Mammary epithelial cell (primary cell): ENCODE measurements around the gene PPP1R15A.
"Not testable (repeated sequence)": the region's sequence is repeated elsewhere in the genome, so short reads cannot be mapped to it uniquely, and the experiment has no call there.

Source experiments
- EZH2 ChIP-seq: IDR thresholded peaks from 2 replicates; pipeline ENCODE4 v1.6.1; 2012; ENCODE audit warnings: low read length, inconsistent platforms, borderline replicate concordance
- TF ChIP-seq, protein P1 (sequence below), 2 donors: IDR thresholded peaks in 1 of 2; conservative IDR thresholded peaks in 1 of 2; 2 replicates each; pipeline ENCODE4 v1.5.1; 2011 to 2012; ENCODE audit warnings: inconsistent platforms in 2 of 2, low read length in 2 of 2, mild to moderate bottlenecking in 2 of 2, control low read depth in 1 of 2, low read depth in 1 of 2; ENCODE audit not compliant: insufficient read depth in 1 of 2; ENCODE audit errors: extremely low read depth in 1 of 2

DNA sequence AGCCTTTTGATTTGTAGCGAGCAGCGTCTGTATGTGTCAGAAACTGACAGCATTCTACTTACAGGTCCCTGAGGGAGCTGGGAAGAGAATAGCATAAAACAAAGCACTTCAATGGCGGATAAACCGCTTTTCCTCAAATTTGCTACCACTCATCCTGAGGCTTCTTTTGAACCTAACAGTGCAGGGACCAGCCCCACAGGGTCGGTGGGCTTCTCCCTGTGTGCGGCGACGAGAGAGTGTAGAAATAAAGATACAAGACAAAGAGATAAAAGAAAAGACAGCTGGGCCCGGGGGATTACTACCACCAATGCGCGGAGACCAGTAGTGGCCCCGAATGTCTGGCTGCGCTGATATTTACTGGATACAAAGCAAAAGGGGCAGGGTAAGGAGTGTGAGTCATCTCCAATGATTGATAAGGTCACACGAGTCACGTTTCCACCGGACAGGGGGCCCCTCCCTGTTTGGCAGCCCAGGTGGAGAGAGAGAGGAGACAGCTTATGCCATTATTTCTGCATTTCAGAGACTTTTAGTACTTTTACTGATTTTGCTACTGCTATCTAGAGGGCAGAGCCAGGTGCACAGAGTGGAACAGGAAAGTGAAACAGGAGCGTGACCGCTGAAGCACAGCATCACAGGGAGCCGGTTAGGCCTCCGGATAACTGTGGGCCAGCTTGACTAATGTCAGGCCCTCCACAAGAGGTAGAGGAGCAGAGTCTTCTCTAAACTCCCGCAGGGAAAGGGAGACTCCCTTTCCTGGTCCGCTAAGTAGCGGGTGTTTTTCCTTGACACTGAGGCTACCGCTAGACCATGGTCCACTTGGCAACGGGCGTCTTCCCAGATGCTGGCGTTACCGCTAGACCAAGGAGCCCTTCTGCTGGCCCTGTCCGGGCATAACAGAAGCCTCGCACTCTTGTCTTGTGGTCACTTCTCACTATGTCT is 4.1 kb downstream of the PPP1R15A start:
- TF ChIP-seq, protein P1, sequence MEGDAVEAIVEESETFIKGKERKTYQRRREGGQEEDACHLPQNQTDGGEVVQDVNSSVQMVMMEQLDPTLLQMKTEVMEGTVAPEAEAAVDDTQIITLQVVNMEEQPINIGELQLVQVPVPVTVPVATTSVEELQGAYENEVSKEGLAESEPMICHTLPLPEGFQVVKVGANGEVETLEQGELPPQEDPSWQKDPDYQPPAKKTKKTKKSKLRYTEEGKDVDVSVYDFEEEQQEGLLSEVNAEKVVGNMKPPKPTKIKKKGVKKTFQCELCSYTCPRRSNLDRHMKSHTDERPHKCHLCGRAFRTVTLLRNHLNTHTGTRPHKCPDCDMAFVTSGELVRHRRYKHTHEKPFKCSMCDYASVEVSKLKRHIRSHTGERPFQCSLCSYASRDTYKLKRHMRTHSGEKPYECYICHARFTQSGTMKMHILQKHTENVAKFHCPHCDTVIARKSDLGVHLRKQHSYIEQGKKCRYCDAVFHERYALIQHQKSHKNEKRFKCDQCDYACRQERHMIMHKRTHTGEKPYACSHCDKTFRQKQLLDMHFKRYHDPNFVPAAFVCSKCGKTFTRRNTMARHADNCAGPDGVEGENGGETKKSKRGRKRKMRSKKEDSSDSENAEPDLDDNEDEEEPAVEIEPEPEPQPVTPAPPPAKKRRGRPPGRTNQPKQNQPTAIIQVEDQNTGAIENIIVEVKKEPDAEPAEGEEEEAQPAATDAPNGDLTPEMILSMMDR (conservative IDR thresholded peaks at IDR 0.05 in 1 of 2, IDR thresholded peaks at IDR 0.05 in 1 of 2; ENCODE audit: extremely low read depth in 1 of 2, insufficient read depth in 1 of 2, low read depth in 1 of 2, low read length in 2 of 2), result not testable (repeated sequence)
- not testable (repeated sequence) for TF ChIP-seq EZH2
